Thoracic aorta (tissue), 2 donors: ENCODE results near the gene GJD2. TPM values are rescaled to one million over a fixed set of nuclear protein-coding genes. Genes with fewer than 3 reads are reported as not detected.

ENCODE experiments used
- ATAC-seq: fragments of 150-250 bp; one replicate; pipeline ENCODE4 v1.8.0; 2017; ENCODE audit warnings: low read depth; ENCODE audit not compliant: insufficient number of reproducible peaks, low FRiP score
- DNase-seq: peaks from one replicate; pipeline ENCODE4 v3.0.0-alpha.2; 2020; ENCODE audit warnings: low spot score
- H3K27ac ChIP-seq, 2 donors: fragments of 200-600 bp; sonication (generic); 1 replicate in 1 of 2; 2 replicates in 1 of 2; pipeline ENCODE4 v1.5.1; 2016; ENCODE audit warnings: mild to moderate bottlenecking in 2 of 2, moderate library complexity in 2 of 2
- H3K27me3 ChIP-seq: fragments of 200-600 bp; sonication (generic); replicated peaks from 2 replicates; pipeline ENCODE4 v1.6.0; 2016; ENCODE audit warnings: mild to moderate bottlenecking; ENCODE audit not compliant: insufficient read depth
- H3K36me3 ChIP-seq: fragments of 200-600 bp; sonication (generic); one replicate; pipeline ENCODE4 v1.5.1; 2016
- H3K4me1 ChIP-seq, 2 donors: fragments of 200-600 bp; sonication (generic); 1 replicate in 1 of 2; 2 replicates in 1 of 2; pipeline versions ENCODE4 v1.5.1 to v1.6.0; 2016; ENCODE audit warnings: low read depth in 2 of 2, mild to moderate bottlenecking in 1 of 2; ENCODE audit not compliant: control insufficient read depth in 1 of 2
- H3K4me3 ChIP-seq: fragments of 200-600 bp; sonication (generic); 2 replicates; pipeline ENCODE4 v1.5.1; 2016; ENCODE audit warnings: mild to moderate bottlenecking
- H3K9me3 ChIP-seq: fragments of 200-600 bp; sonication (generic); 2 replicates; pipeline ENCODE4 v1.5.1; 2016
- CTCF ChIP-seq: fragments of 200-600 bp; sonication (generic); IDR thresholded peaks from one replicate; pipeline ENCODE4 v1.5.1; 2019; ENCODE audit warnings: antibody characterized with exemption
- total RNA-seq, 2 donors: library from RNA; depleted of rRNA; stranded (reverse); fragments of >200 nt; gene quantifications; one replicate each; pipeline versions ENCODE4 v1.1.0 to v1.2.3, GENCODE V29; 2016

Gene GJD2
- total RNA-seq, 2 donors from 2014 or later = not detected

- H3K27ac ChIP-seq = peak overlapping the region; percentile 88
- DNase-seq (no peak), ATAC-seq (no peak)
- H3K36me3 ChIP-seq = no peaks in the 10 kb centered on the region
- H3K27me3 ChIP-seq = no peaks in the 10 kb centered on the region
- peak overlapping the region; percentile 73 for H3K4me3 ChIP-seq
- H3K9me3 ChIP-seq = no peaks in the 10 kb centered on the region
- H3K4me1 ChIP-seq = peaks cover 15 to 58% of the 10 kb centered on the region in 2 donors
- no peak for TF ChIP-seq CTCF
Measured at GRCh38 chr15:34793901-34794300, 39.1 kb upstream of the GJD2 start.

GRCh38 chr15:34793071-34793470, 38.3 kb upstream of the GJD2 start:
- no peaks in the 10 kb centered on the region for H3K27me3 ChIP-seq
- H3K9me3 ChIP-seq = no peaks in the 10 kb centered on the region
- ATAC-seq (no peak), DNase-seq (no peak)
- H3K36me3 ChIP-seq = no peaks in the 10 kb centered on the region
- peak overlapping the region in 1 of 2 donors; percentile 88 for H3K27ac ChIP-seq
- H3K4me3 ChIP-seq = peak overlapping the region; percentile 73
- TF ChIP-seq CTCF = no peak
- peaks cover 15 to 55% of the 10 kb centered on the region in 2 donors for H3K4me1 ChIP-seq

- H3K27ac ChIP-seq = no peak overlapping the region
- H3K27me3 ChIP-seq = no peaks in the 10 kb centered on the region
- no peak for TF ChIP-seq CTCF
Measured at GRCh38 chr15:34791701-34792100, 36.9 kb upstream of the GJD2 start.

GRCh38 chr15:34790121-34790520, 35.3 kb upstream of the GJD2 start:
- H3K4me3 ChIP-seq = no peak overlapping the region
- peaks cover 3 to 32% of the 10 kb centered on the region in 2 donors for H3K4me1 ChIP-seq
- no peak for TF ChIP-seq CTCF
- H3K27me3 ChIP-seq = no peaks in the 10 kb centered on the region
- no peak overlapping the region for H3K27ac ChIP-seq
- no peaks in the 10 kb centered on the region for H3K9me3 ChIP-seq
- no peak for ATAC-seq
- DNase-seq = no peak
- H3K36me3 ChIP-seq = no peaks in the 10 kb centered on the region

More at GRCh38 chr15:34791701-34792100, 36.9 kb upstream of the GJD2 start:
- Histone ChIP-seq H3K4me3 (peak overlapping the region; percentile 23), H3K4me1 (peaks cover 15 to 47% of the 10 kb centered on the region in 2 donors), H3K9me3 (no peaks in the 10 kb centered on the region), H3K36me3 (no peaks in the 10 kb centered on the region)
- ATAC-seq = no peak
- DNase-seq = no peak

GRCh38 chr15:34789326-34789725, 34.5 kb upstream of the GJD2 start:
- no peak for DNase-seq
- H3K27ac ChIP-seq = no peak overlapping the region
- ATAC-seq = no peak
- no peak overlapping the region for H3K4me3 ChIP-seq
- no peaks in the 10 kb centered on the region for H3K36me3 ChIP-seq
- no peaks in the 10 kb centered on the region for H3K9me3 ChIP-seq
- H3K4me1 ChIP-seq = peaks cover under 1 to 28% of the 10 kb centered on the region in 2 donors
- no peaks in the 10 kb centered on the region for H3K27me3 ChIP-seq
- no peak for TF ChIP-seq CTCF
